Fibroblast of lung (primary cell): ENCODE data around the gene FSD2.
"Not testable (repeated sequence)": the region's sequence is repeated elsewhere in the genome, so short reads cannot be mapped to it uniquely, and the experiment has no call there.

ENCODE experiments used
- CTCF ChIP-seq, 2 donors: IDR thresholded peaks in 1 of 2; conservative IDR thresholded peaks in 1 of 2; 1 replicate in 1 of 2; 2 replicates in 1 of 2; pipeline ENCODE4 v1.5.1; 2011 to 2012; ENCODE audit warnings: low read length in 2 of 2, control low read depth in 1 of 2, inconsistent platforms in 1 of 2, low read depth in 1 of 2, mild to moderate bottlenecking in 1 of 2
- EZH2 ChIP-seq: IDR thresholded peaks from 2 replicates; pipeline ENCODE4 v1.5.1; 2012; ENCODE audit warnings: low read length, control low read depth, mild to moderate bottlenecking; ENCODE audit errors: missing control alignments

- not testable (repeated sequence) for TF ChIP-seq EZH2; CTCF (conservative IDR thresholded peaks at IDR 0.05 in 1 of 2, IDR thresholded peaks at IDR 0.05 in 1 of 2; ENCODE audit: low read depth in 1 of 2, low read length in 2 of 2)
Measured at GRCh38 chr15:82705856-82706255, 100.0 kb downstream of the FSD2 start.
